ENCODE results near the gene MVP.

The MVP gene

GRCh38 chr16:29834079-29834478, 13.8 kb downstream of the MVP start:
- DNase-seq, result no peak
- no peak for ATAC-seq (replicated peaks)
- Mint-ChIP-seq H3K27me3 (no peaks in the 10 kb centered on the region), H3K4me3 (no peak overlapping the region), H3K9me3 (no peaks in the 10 kb centered on the region), H3K27ac (no peak overlapping the region), H3K4me1 (peaks cover 0 to 4% of the 10 kb centered on the region in 2 donors), H3K36me3 (peaks cover 52 to 68% of the 10 kb centered on the region in 2 donors)

- H3K27ac Mint-ChIP-seq, result no peak overlapping the region
- ATAC-seq (replicated peaks), result no peak
- no peaks in the 10 kb centered on the region for H3K9me3 Mint-ChIP-seq
- no peak overlapping the region for H3K4me3 Mint-ChIP-seq
- H3K27me3 Mint-ChIP-seq, result no peaks in the 10 kb centered on the region
- no peak for DNase-seq
- H3K4me1 Mint-ChIP-seq, result no peaks in the 10 kb centered on the region
- peaks cover 58 to 75% of the 10 kb centered on the region in 2 donors for H3K36me3 Mint-ChIP-seq
Observed at GRCh38 chr16:29835926-29836325, 15.7 kb downstream of the MVP start.

GRCh38 chr16:29836623-29837022, 16.4 kb downstream of the MVP start:
- no peak for DNase-seq
- no peaks in the 10 kb centered on the region for H3K27me3 Mint-ChIP-seq
- H3K9me3 Mint-ChIP-seq, result no peaks in the 10 kb centered on the region
- no peak for ATAC-seq (replicated peaks)
- H3K4me3 Mint-ChIP-seq, result no peak overlapping the region
- H3K36me3 Mint-ChIP-seq, result peaks cover 54 to 74% of the 10 kb centered on the region in 2 donors
- no peak overlapping the region for H3K27ac Mint-ChIP-seq
- H3K4me1 Mint-ChIP-seq, result no peaks in the 10 kb centered on the region

- Mint-ChIP-seq H3K27me3 (no peaks in the 10 kb centered on the region), H3K27ac (no peak overlapping the region), H3K4me1 (no peaks in the 10 kb centered on the region), H3K4me3 (no peak overlapping the region), H3K9me3 (no peaks in the 10 kb centered on the region), H3K36me3 (peaks cover 53 to 70% of the 10 kb centered on the region in 2 donors)
- no peak for DNase-seq
- no peak for ATAC-seq (replicated peaks)
Observed at GRCh38 chr16:29837841-29838240, 17.6 kb downstream of the MVP start.

GRCh38 chr16:29839822-29840221, 19.6 kb downstream of the MVP start:
- DNase-seq, result no peak
- H3K4me1 Mint-ChIP-seq, result no peaks in the 10 kb centered on the region
- peak overlapping the region; percentile 59 for H3K27ac Mint-ChIP-seq
- peaks cover 50 to 69% of the 10 kb centered on the region in 2 donors for H3K36me3 Mint-ChIP-seq
- H3K4me3 Mint-ChIP-seq, result no peak overlapping the region
- H3K27me3 Mint-ChIP-seq, result no peaks in the 10 kb centered on the region
- ATAC-seq (replicated peaks), result no peak
- H3K9me3 Mint-ChIP-seq, result no peaks in the 10 kb centered on the region

GRCh38 chr16:29840240-29840639, 20.0 kb downstream of the MVP start:
- Mint-ChIP-seq H3K9me3 (no peaks in the 10 kb centered on the region), H3K4me3 (no peak overlapping the region), H3K27me3 (no peaks in the 10 kb centered on the region), H3K36me3 (peaks cover 50 to 72% of the 10 kb centered on the region in 2 donors), H3K27ac (no peak overlapping the region), H3K4me1 (no peaks in the 10 kb centered on the region)
- ATAC-seq (replicated peaks), result no peak
- no peak for DNase-seq

GRCh38 chr16:29841631-29842030, 21.4 kb downstream of the MVP start:
- H3K9me3 Mint-ChIP-seq, result no peaks in the 10 kb centered on the region
- DNase-seq (no peak), ATAC-seq (replicated peaks) (no peak)
- H3K4me3 Mint-ChIP-seq, result no peak overlapping the region
- no peaks in the 10 kb centered on the region for H3K27me3 Mint-ChIP-seq
- peak overlapping the region; percentile 69 for H3K27ac Mint-ChIP-seq
- H3K4me1 Mint-ChIP-seq, result no peaks in the 10 kb centered on the region
- peaks cover 50 to 71% of the 10 kb centered on the region in 2 donors for H3K36me3 Mint-ChIP-seq

- Mint-ChIP-seq H3K27ac (peak overlapping the region; percentile 73), H3K9me3 (no peaks in the 10 kb centered on the region), H3K27me3 (no peaks in the 10 kb centered on the region), H3K36me3 (peaks cover 46 to 70% of the 10 kb centered on the region in 2 donors), H3K4me3 (no peak overlapping the region), H3K4me1 (no peaks in the 10 kb centered on the region)
- ATAC-seq (replicated peaks), result no peak
- DNase-seq, result no peak
Observed at GRCh38 chr16:29842732-29843346, 22.6 kb downstream of the MVP start.

GRCh38 chr16:29843931-29844330, 23.7 kb downstream of the MVP start:
- ATAC-seq (replicated peaks) (no peak), DNase-seq (no peak)
- H3K27me3 Mint-ChIP-seq, result no peaks in the 10 kb centered on the region
- H3K4me3 Mint-ChIP-seq, result no peak overlapping the region
- H3K36me3 Mint-ChIP-seq, result peaks cover 52 to 73% of the 10 kb centered on the region in 2 donors
- H3K9me3 Mint-ChIP-seq, result no peaks in the 10 kb centered on the region
- no peak overlapping the region for H3K27ac Mint-ChIP-seq
- peaks cover 2 to 5% of the 10 kb centered on the region in 2 donors for H3K4me1 Mint-ChIP-seq

GRCh38 chr16:29844575-29845331, 24.5 kb downstream of the MVP start:
- DNase-seq, result no peak
- H3K27ac Mint-ChIP-seq, result no peak overlapping the region

GRCh38 chr16:29845656-29846055, 25.4 kb downstream of the MVP start:
- H3K9me3 Mint-ChIP-seq, result no peaks in the 10 kb centered on the region

More at GRCh38 chr16:29844575-29845331, 24.5 kb downstream of the MVP start:
- Mint-ChIP-seq H3K9me3 (no peaks in the 10 kb centered on the region), H3K4me3 (no peak overlapping the region), H3K4me1 (peaks cover 2 to 5% of the 10 kb centered on the region in 2 donors), H3K36me3 (peaks cover 51 to 68% of the 10 kb centered on the region in 2 donors), H3K27me3 (no peaks in the 10 kb centered on the region)
- no peak for ATAC-seq (replicated peaks)

GRCh38 chr16:29848420-29849297, 28.4 kb downstream of the MVP start:
- peak; percentile 50 for DNase-seq
- peak; percentile 87 to 88 for ATAC-seq (replicated peaks)
- peaks cover 4 to 5% of the 10 kb centered on the region in 2 donors for H3K4me1 Mint-ChIP-seq
- H3K4me3 Mint-ChIP-seq, result no peak overlapping the region
- H3K27ac Mint-ChIP-seq, result peak overlapping the region; percentile 83
- H3K36me3 Mint-ChIP-seq, result peaks cover 44 to 51% of the 10 kb centered on the region in 2 donors
- no peaks in the 10 kb centered on the region for H3K27me3 Mint-ChIP-seq
- H3K9me3 Mint-ChIP-seq, result no peaks in the 10 kb centered on the region

More at GRCh38 chr16:29845656-29846055, 25.4 kb downstream of the MVP start:
- Mint-ChIP-seq H3K27ac (no peak overlapping the region), H3K4me1 (peaks cover 4 to 5% of the 10 kb centered on the region in 2 donors), H3K4me3 (no peak overlapping the region), H3K27me3 (no peaks in the 10 kb centered on the region), H3K36me3 (peaks cover 49 to 67% of the 10 kb centered on the region in 2 donors)
- DNase-seq (no peak), ATAC-seq (replicated peaks) (no peak)

- ATAC-seq (replicated peaks) (no peak), DNase-seq (no peak)
- H3K36me3 Mint-ChIP-seq, result peaks cover 39 to 46% of the 10 kb centered on the region in 2 donors
- no peak overlapping the region for H3K27ac Mint-ChIP-seq
- no peak overlapping the region for H3K4me3 Mint-ChIP-seq
- H3K4me1 Mint-ChIP-seq, result peaks cover 4 to 5% of the 10 kb centered on the region in 2 donors
- H3K9me3 Mint-ChIP-seq, result no peaks in the 10 kb centered on the region
- H3K27me3 Mint-ChIP-seq, result no peaks in the 10 kb centered on the region
Observed at GRCh38 chr16:29849505-29849904, 29.2 kb downstream of the MVP start.

- peaks cover 4 to 5% of the 10 kb centered on the region in 2 donors for H3K4me1 Mint-ChIP-seq
- H3K9me3 Mint-ChIP-seq, result no peaks in the 10 kb centered on the region
- no peak for DNase-seq
- H3K36me3 Mint-ChIP-seq, result peaks cover 27 to 33% of the 10 kb centered on the region in 2 donors
- H3K4me3 Mint-ChIP-seq, result no peak overlapping the region
- H3K27me3 Mint-ChIP-seq, result no peaks in the 10 kb centered on the region
- no peak overlapping the region for H3K27ac Mint-ChIP-seq
- ATAC-seq (replicated peaks), result no peak
Observed at GRCh38 chr16:29850998-29851397, 30.7 kb downstream of the MVP start.
